T-helper 1 cell treated with Interleukin-12 subunit alpha and Interleukin-12 subunit beta and Interleukin-4 antibody, amounts not matched to agents 30 μg/mL and 1 μg/mL, for 36 hours (primary cell): Measurements from ENCODE around the gene OR1I1.
"Not testable (repeated sequence)": the region's sequence is repeated elsewhere in the genome, so short reads cannot be mapped to it uniquely, and the experiment has no call there.

Source experiments
- H3K27ac Mint-ChIP-seq: one replicate; pipeline ENCODE4 v1.8.0; 2021; ENCODE audit warnings: mild to moderate bottlenecking, mixed read lengths
- H3K27me3 Mint-ChIP-seq: one replicate; pipeline ENCODE4 v1.8.0; 2021; ENCODE audit warnings: low read depth, mixed read lengths
- H3K36me3 Mint-ChIP-seq: one replicate; pipeline ENCODE4 v1.8.0; 2021; ENCODE audit warnings: low read depth, mixed read lengths
- H3K4me1 Mint-ChIP-seq: one replicate; pipeline ENCODE4 v1.8.0; 2021; ENCODE audit warnings: low read depth, mixed read lengths
- H3K4me3 Mint-ChIP-seq: one replicate; pipeline ENCODE4 v1.8.0; 2021; ENCODE audit warnings: mild to moderate bottlenecking, moderate library complexity, mixed read lengths
- H3K9me3 Mint-ChIP-seq: one replicate; pipeline ENCODE4 v1.8.0; 2021; ENCODE audit warnings: mixed read lengths

OR1I1 gene

GRCh38 chr19:15081911-15082310 lies at the start of gene OR1I1:
Gene OR1I1 (plus strand): TSS chr19:15082211. CDS start chr19:15087066, 4,855 bp downstream.
- Mint-ChIP-seq H3K9me3 (no peaks in the 10 kb centered on the region), H3K27ac (no peak within 1 kb of the TSS), H3K4me3 (no peak within 1 kb of the TSS), H3K36me3 (no peaks in the 10 kb centered on the region), H3K27me3 (peaks cover 3% of the 10 kb centered on the region), H3K4me1 (no peaks in the 10 kb centered on the region)

GRCh38 chr19:15035795-15036311 lies 46.2 kb upstream of the OR1I1 start:
- H3K4me1 Mint-ChIP-seq: no peaks in the 10 kb centered on the region
- no peaks in the 10 kb centered on the region for H3K9me3 Mint-ChIP-seq
- H3K27ac Mint-ChIP-seq: no peak overlapping the region
- H3K4me3 Mint-ChIP-seq: no peak overlapping the region
- H3K27me3 Mint-ChIP-seq: no peaks in the 10 kb centered on the region
- no peaks in the 10 kb centered on the region for H3K36me3 Mint-ChIP-seq

GRCh38 chr19:15037586-15037985 lies 44.4 kb upstream of the OR1I1 start:
- Mint-ChIP-seq H3K4me3 (no peak overlapping the region), H3K36me3 (no peaks in the 10 kb centered on the region)

GRCh38 chr19:15038294-15038693 lies 43.7 kb upstream of the OR1I1 start:
- H3K4me3 Mint-ChIP-seq: no peak overlapping the region
- no peaks in the 10 kb centered on the region for H3K27me3 Mint-ChIP-seq

More at GRCh38 chr19:15037586-15037985, 44.4 kb upstream of the OR1I1 start:
- Mint-ChIP-seq H3K9me3 (no peaks in the 10 kb centered on the region), H3K27ac (no peak overlapping the region), H3K4me1 (no peaks in the 10 kb centered on the region), H3K27me3 (no peaks in the 10 kb centered on the region)

GRCh38 chr19:15042003-15042402 lies 40.0 kb upstream of the OR1I1 start:
- Mint-ChIP-seq H3K27me3 (no peaks in the 10 kb centered on the region), H3K36me3 (no peaks in the 10 kb centered on the region), H3K4me3 (no peak overlapping the region), H3K9me3 (no peaks in the 10 kb centered on the region), H3K4me1 (no peaks in the 10 kb centered on the region), H3K27ac (no peak overlapping the region)

More at GRCh38 chr19:15038294-15038693, 43.7 kb upstream of the OR1I1 start:
- no peak overlapping the region for H3K27ac Mint-ChIP-seq
- no peaks in the 10 kb centered on the region for H3K4me1 Mint-ChIP-seq
- H3K36me3 Mint-ChIP-seq: no peaks in the 10 kb centered on the region
- no peaks in the 10 kb centered on the region for H3K9me3 Mint-ChIP-seq

GRCh38 chr19:15042826-15043225 lies 39.2 kb upstream of the OR1I1 start:
- Mint-ChIP-seq H3K27ac (no peak overlapping the region), H3K4me1 (no peaks in the 10 kb centered on the region), H3K9me3 (no peaks in the 10 kb centered on the region), H3K36me3 (no peaks in the 10 kb centered on the region), H3K27me3 (no peaks in the 10 kb centered on the region), H3K4me3 (no peak overlapping the region)

- Mint-ChIP-seq H3K36me3 (no peaks in the 10 kb centered on the region), H3K4me1 (no peaks in the 10 kb centered on the region), H3K9me3 (no peaks in the 10 kb centered on the region), H3K4me3 (no peak overlapping the region), H3K27me3 (no peaks in the 10 kb centered on the region), H3K27ac (no peak overlapping the region)
These were observed 36.5 kb upstream of the OR1I1 start for GRCh38 chr19:15045506-15045905.

GRCh38 chr19:15047680-15048079 lies 34.3 kb upstream of the OR1I1 start:
- Mint-ChIP-seq H3K4me1 (no peaks in the 10 kb centered on the region), H3K4me3 (no peak overlapping the region), H3K36me3 (no peaks in the 10 kb centered on the region), H3K9me3 (no peaks in the 10 kb centered on the region), H3K27ac (no peak overlapping the region), H3K27me3 (no peaks in the 10 kb centered on the region)

- Mint-ChIP-seq H3K27me3 (no peaks in the 10 kb centered on the region), H3K4me1 (no peaks in the 10 kb centered on the region), H3K36me3 (no peaks in the 10 kb centered on the region), H3K9me3 (no peaks in the 10 kb centered on the region), H3K4me3 (no peak overlapping the region), H3K27ac (no peak overlapping the region)
These were observed 33.9 kb upstream of the OR1I1 start for GRCh38 chr19:15048128-15048527.

GRCh38 chr19:15048885-15049541 lies 33.0 kb upstream of the OR1I1 start, which contains the start of gene CASP14:
Gene CASP14 (plus strand): TSS chr19:15049480. CDS start chr19:15052252, 2,772 bp downstream.
- Mint-ChIP-seq H3K27me3 (no peaks in the 10 kb centered on the region), H3K4me1 (no peaks in the 10 kb centered on the region), H3K4me3 (no peak within 1 kb of the TSS), H3K9me3 (no peaks in the 10 kb centered on the region), H3K27ac (no peak within 1 kb of the TSS), H3K36me3 (no peaks in the 10 kb centered on the region)

- no peak overlapping the region for H3K4me3 Mint-ChIP-seq
These were observed 31.4 kb upstream of the OR1I1 start for GRCh38 chr19:15050639-15051038.

GRCh38 chr19:15062036-15062435 lies 20.0 kb upstream of the OR1I1 start:
- Mint-ChIP-seq H3K27me3 (no peaks in the 10 kb centered on the region), H3K9me3 (no peaks in the 10 kb centered on the region), H3K36me3 (no peaks in the 10 kb centered on the region), H3K4me3 (no peak overlapping the region), H3K27ac (no peak overlapping the region), H3K4me1 (no peaks in the 10 kb centered on the region)

More at GRCh38 chr19:15050639-15051038, 31.4 kb upstream of the OR1I1 start:
- H3K27ac Mint-ChIP-seq: no peak overlapping the region
- no peaks in the 10 kb centered on the region for H3K36me3 Mint-ChIP-seq
- H3K27me3 Mint-ChIP-seq: no peaks in the 10 kb centered on the region
- no peaks in the 10 kb centered on the region for H3K9me3 Mint-ChIP-seq
- no peaks in the 10 kb centered on the region for H3K4me1 Mint-ChIP-seq

GRCh38 chr19:15070386-15070785 lies 11.6 kb upstream of the OR1I1 start:
- H3K4me3 Mint-ChIP-seq, H3K36me3 Mint-ChIP-seq, H3K4me1 Mint-ChIP-seq, H3K9me3 Mint-ChIP-seq, H3K27me3 Mint-ChIP-seq, H3K27ac Mint-ChIP-seq: not testable (repeated sequence)

GRCh38 chr19:15072930-15073647 lies 8.9 kb upstream of the OR1I1 start:
- no peak overlapping the region for H3K27ac Mint-ChIP-seq

GRCh38 chr19:15074371-15074770 lies 7.6 kb upstream of the OR1I1 start:
- H3K27me3 Mint-ChIP-seq: peaks cover 8% of the 10 kb centered on the region
- H3K4me3 Mint-ChIP-seq: no peak overlapping the region
- H3K9me3 Mint-ChIP-seq: no peaks in the 10 kb centered on the region
- no peaks in the 10 kb centered on the region for H3K4me1 Mint-ChIP-seq
- no peaks in the 10 kb centered on the region for H3K36me3 Mint-ChIP-seq
- no peak overlapping the region for H3K27ac Mint-ChIP-seq

More at GRCh38 chr19:15072930-15073647, 8.9 kb upstream of the OR1I1 start:
- peaks cover 4% of the 10 kb centered on the region for H3K27me3 Mint-ChIP-seq
- H3K9me3 Mint-ChIP-seq: no peaks in the 10 kb centered on the region
- H3K4me3 Mint-ChIP-seq: no peak overlapping the region
- H3K36me3 Mint-ChIP-seq: no peaks in the 10 kb centered on the region
- H3K4me1 Mint-ChIP-seq: no peaks in the 10 kb centered on the region
